GM21381 (cell line): ENCODE data around the gene SYNRG.
A peak's percentile ranks its signal among the peaks of the same experiment; 100 is the strongest.

ENCODE experiments used
- ATAC-seq: cut with Tn5 transposase; IDR thresholded peaks from one replicate; pipeline ENCODE4 v1.9.1; 2021; ENCODE audit warnings: mild to moderate bottlenecking, moderate library complexity; ENCODE audit not compliant: unreplicated experiment

The SYNRG gene

GRCh38 chr17:37506678-37507077 is 102.5 kb downstream of the SYNRG start:
- ATAC-seq = no peak

GRCh38 chr17:37505333-37505732 is 103.9 kb downstream of the SYNRG start:
- no peak for ATAC-seq

GRCh38 chr17:37503148-37503547 is 106.1 kb downstream of the SYNRG start:
- no peak for ATAC-seq

- no peak for ATAC-seq
These were observed 106.9 kb downstream of the SYNRG start for GRCh38 chr17:37502009-37502936.

GRCh38 chr17:37500378-37500777 is 108.8 kb downstream of the SYNRG start:
- ATAC-seq = no peak

GRCh38 chr17:37494971-37495370 is 114.2 kb downstream of the SYNRG start:
- no peak for ATAC-seq

GRCh38 chr17:37494401-37494831 is 114.8 kb downstream of the SYNRG start:
- no peak for ATAC-seq

GRCh38 chr17:37493249-37494027 is 115.8 kb downstream of the SYNRG start:
- ATAC-seq = no peak

- no peak for ATAC-seq
These were observed 117.1 kb downstream of the SYNRG start for GRCh38 chr17:37492167-37492566.

GRCh38 chr17:37490638-37491614 is 118.3 kb downstream of the SYNRG start:
- ATAC-seq = no peak

GRCh38 chr17:37490022-37490587 is 119.1 kb downstream of the SYNRG start:
- ATAC-seq = peak; percentile 46

- peak; percentile 68 for ATAC-seq
These were observed 119.8 kb downstream of the SYNRG start, which contains the start of gene DUSP14 for GRCh38 chr17:37489197-37490001. TSS of gene DUSP14 (plus strand) at chr17:37489891. CDS start at chr17:37512273, 22,382 bp downstream.

GRCh38 chr17:37488607-37489196 is 120.5 kb downstream of the SYNRG start:
- ATAC-seq = no peak

- no peak for ATAC-seq
These were observed 121.1 kb downstream of the SYNRG start for GRCh38 chr17:37488009-37488604.

- no peak for ATAC-seq
These were observed 123.2 kb downstream of the SYNRG start for GRCh38 chr17:37485938-37486570.

GRCh38 chr17:37483311-37484039 is 125.7 kb downstream of the SYNRG start:
- ATAC-seq = no peak

- no peak for ATAC-seq
These were observed 128.1 kb downstream of the SYNRG start for GRCh38 chr17:37481001-37481665.
